Spleen (tissue), 7 donors: ENCODE data around the gene PCDHGA3.

Experiments
- CTCF ChIP-seq, 11 experiments: fragments of 200-600 bp in 7 of 11; fragments of 450-650 bp in 4 of 11; sonication (generic) in 4 of 11; IDR thresholded peaks in 8 of 11; conservative IDR thresholded peaks in 3 of 11; 1 replicate in 7 of 11; 2 replicates in 4 of 11; pipeline versions ENCODE4 v1.4.0 to v1.8.0; 2016 to 2021; ENCODE audit warnings: antibody characterized with exemption in 11 of 11, inconsistent platforms in 4 of 11, mild to moderate bottlenecking in 1 of 11
- POLR2AphosphoS5 ChIP-seq, 3 donors: sonication (generic); formaldehyde crosslinking; IDR thresholded peaks; one replicate each; pipeline ENCODE4 v1.5.1; 2017; ENCODE audit warnings: antibody characterized with exemption in 3 of 3
- donor health status: DM: no; HTN: no; CAD: no; lungs with moderate emphysema.
- donor health status: DM: no; HTN: no; CAD: no.
- donor health status: DM: no; HTN: no; CAD: no.

- TF ChIP-seq CTCF (IDR thresholded peaks at IDR 0.05 in 8 of 11, conservative IDR thresholded peaks at IDR 0.05 in 3 of 11) (no peak), POLR2AphosphoS5 (IDR thresholded peaks at IDR 0.05) (no peak)
These were observed 49.6 kb downstream of the PCDHGA3 start for GRCh38 chr5:141393267-141393666.
